Measurements from ENCODE around the gene ATP5MC3.

DNA sequence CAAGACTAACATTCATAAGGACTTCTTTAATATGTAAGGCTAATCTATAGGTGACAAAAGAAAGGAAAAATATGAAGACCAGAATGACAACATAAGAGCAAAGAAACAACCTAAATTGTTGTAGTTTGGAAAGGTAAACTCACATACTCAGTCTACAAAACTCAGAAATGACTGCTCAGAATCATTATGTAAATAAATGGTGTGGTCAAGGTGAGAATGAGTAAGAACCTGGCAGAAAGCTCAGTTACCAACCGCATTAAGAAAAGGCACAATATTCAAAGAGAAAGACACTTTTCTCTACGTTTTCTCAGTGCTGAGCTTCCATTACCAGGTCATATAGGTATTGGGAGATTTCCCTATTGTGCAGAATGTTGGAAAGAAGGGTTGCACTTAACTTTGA, 29.3 kb downstream of the ATP5MC3 start:
- TF ChIP-seq, protein P1, sequence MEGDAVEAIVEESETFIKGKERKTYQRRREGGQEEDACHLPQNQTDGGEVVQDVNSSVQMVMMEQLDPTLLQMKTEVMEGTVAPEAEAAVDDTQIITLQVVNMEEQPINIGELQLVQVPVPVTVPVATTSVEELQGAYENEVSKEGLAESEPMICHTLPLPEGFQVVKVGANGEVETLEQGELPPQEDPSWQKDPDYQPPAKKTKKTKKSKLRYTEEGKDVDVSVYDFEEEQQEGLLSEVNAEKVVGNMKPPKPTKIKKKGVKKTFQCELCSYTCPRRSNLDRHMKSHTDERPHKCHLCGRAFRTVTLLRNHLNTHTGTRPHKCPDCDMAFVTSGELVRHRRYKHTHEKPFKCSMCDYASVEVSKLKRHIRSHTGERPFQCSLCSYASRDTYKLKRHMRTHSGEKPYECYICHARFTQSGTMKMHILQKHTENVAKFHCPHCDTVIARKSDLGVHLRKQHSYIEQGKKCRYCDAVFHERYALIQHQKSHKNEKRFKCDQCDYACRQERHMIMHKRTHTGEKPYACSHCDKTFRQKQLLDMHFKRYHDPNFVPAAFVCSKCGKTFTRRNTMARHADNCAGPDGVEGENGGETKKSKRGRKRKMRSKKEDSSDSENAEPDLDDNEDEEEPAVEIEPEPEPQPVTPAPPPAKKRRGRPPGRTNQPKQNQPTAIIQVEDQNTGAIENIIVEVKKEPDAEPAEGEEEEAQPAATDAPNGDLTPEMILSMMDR (IDR thresholded peaks at IDR 0.05; ENCODE audit: low read length), result no peak
- no peak for TF ChIP-seq EZH2phosphoT487 (IDR thresholded peaks at IDR 0.05; ENCODE audit: low read length)

Measured in MM.1S (cell line).